ENCODE data around the gene PREX1. TPM values are rescaled to one million over a fixed set of nuclear protein-coding genes. Genes with fewer than 3 reads are reported as not detected.

PREX1 gene
- total and polyA plus RNA-seq, 2 of the 4 experiments (the other 2 are of a cell fraction): 0.67 to 0.72 TPM

- H3K79me1 ChIP-seq (ENCODE audit: low read depth in 1 of 2, low read length in 2 of 2): no peaks in the 10 kb centered on the region
- no peak overlapping the region for H3K23ac ChIP-seq (ENCODE audit: low read depth, low read length)
- no peak overlapping the region for H3K9ac ChIP-seq (ENCODE audit: low read depth, low read length)
- H4K20me1 ChIP-seq (ENCODE audit: insufficient read depth, low read length): no peaks in the 10 kb centered on the region; the same call in 1 of the 2 replicates
- H2BK120ac ChIP-seq (ENCODE audit: low read depth, low read length): no peak overlapping the region
- in situ Hi-C loops (cut with MboI; ENCODE audit: low sequenced_read_pairs): no loop called here
- TF ChIP-seq NFE2L2 (IDR thresholded peaks at IDR 0.05; ENCODE audit: low read depth, low read length) (no peak), SMC3 (IDR thresholded peaks at IDR 0.05; ENCODE audit: low read depth, low read length) (no peak), MAFK (IDR thresholded peaks at IDR 0.05; ENCODE audit: low read depth, low read length) (no peak), MAZ (IDR thresholded peaks at IDR 0.05; ENCODE audit: borderline replicate concordance, low read depth, low read length) (no peak), RFX5 (IDR thresholded peaks at IDR 0.05; ENCODE audit: low read depth, low read length) (no peak)
- WGBS, 2 experiments (ENCODE audit: extremely low coverage in 2 of 2, insufficient read length in 1 of 2): 83% methylated on average over 6 of the region's 10 CpGs; no CpG with 5 or more reads in 1 of the 2 experiments
- no peaks in the 10 kb centered on the region for H3K4me1 ChIP-seq (ENCODE audit: control insufficient read depth, insufficient read depth, low read length)
- H3K27me3 ChIP-seq (ENCODE audit: control insufficient read depth, insufficient read depth, low read length): peaks cover 2% of the 10 kb centered on the region
- H3K14ac ChIP-seq (replicated peaks; ENCODE audit: low read depth, low read length): no peak overlapping the region
- H4K5ac ChIP-seq (ENCODE audit: low read depth, low read length): no peak overlapping the region
- H2AK9ac ChIP-seq (replicated peaks; ENCODE audit: low read depth, low read length, poor library complexity): no peak overlapping the region
- BruUV-seq (replicated peaks): no TSS peak
- no peak overlapping the region for H2BK15ac ChIP-seq (ENCODE audit: low read depth, low read length)
- no peak overlapping the region for H4K8ac ChIP-seq (ENCODE audit: low read depth in 2 of 2, low read length in 2 of 2)
- H3K56ac ChIP-seq (ENCODE audit: extremely low read depth, insufficient read depth, low read length): no peak overlapping the region
- H3K9me1 ChIP-seq (ENCODE audit: insufficient read depth, low read length): no peaks in the 10 kb centered on the region
- POLR2A ChIA-PET (ENCODE audit: unreplicated experiment): no interaction called here
- no peak overlapping the region for H3K18ac ChIP-seq (ENCODE audit: low read depth, low read length)
- H3K4me2 ChIP-seq (ENCODE audit: low read depth, low read length): no peak overlapping the region
- H4K91ac ChIP-seq (ENCODE audit: insufficient read depth, low read depth, low read length): no peak overlapping the region
- H2AFZ ChIP-seq (replicated peaks; ENCODE audit: low read length, poor library complexity): no peak overlapping the region
- no peaks in the 10 kb centered on the region for H3K36me3 ChIP-seq (ENCODE audit: control insufficient read depth, insufficient read depth, low read length)
- H2AK5ac ChIP-seq (ENCODE audit: low read depth, low read length): no peak overlapping the region
- CTCF ChIA-PET: no interaction called here
- intact Hi-C loops (cut with micrococcal nuclease): no loop called here
- no peak overlapping the region for H2BK20ac ChIP-seq (ENCODE audit: low read depth, low read length)
- H2BK5ac ChIP-seq (ENCODE audit: low read depth, low read length, poor library complexity, severe bottlenecking): no peak overlapping the region
- H3K4me3 ChIP-seq (ENCODE audit: insufficient read depth, low read depth, low read length): no peak overlapping the region
- dilution Hi-C loops (cut with HindIII; ENCODE audit: low sequenced_read_pairs, unreplicated experiment): no loop called here
- no peak overlapping the region for H3K27ac ChIP-seq (ENCODE audit: insufficient read depth, low read length)
- DNase-seq (no peak), ATAC-seq (ENCODE audit: low read depth) (no peak)
- H3K9me3 ChIP-seq (ENCODE audit: control insufficient read depth, insufficient read depth, low read length): no peaks in the 10 kb centered on the region
- H3K4ac ChIP-seq (ENCODE audit: low read depth, low read length): no peak overlapping the region
Observed at GRCh38 chr20:48711696-48712464, 115.9 kb downstream of the PREX1 start.
